H4 (cell line): ENCODE measurements around the gene OR52E8. TPM values are rescaled to one million over a fixed set of nuclear protein-coding genes. Genes with fewer than 3 reads are reported as not detected.

Experiments used
- DNase-seq: peaks from one replicate; pipeline ENCODE4 v3.0.0-alpha.2; 2015; ENCODE audit warnings: low spot score
- total RNA-seq: library from RNA; depleted of rRNA; stranded (reverse); fragments of >200 nt; shearing (Covaris generic); gene quantifications from 2 replicates; pipeline ENCODE4 v1.2.3, GENCODE V29; 2014; rRNA removed

OR52E8 gene
- total RNA-seq: not detected in 2 replicates

- no peak for DNase-seq
Observed at GRCh38 chr11:5857590-5857989, at the start of gene OR52E8. TSS of gene OR52E8 (minus strand) at chr11:5857690. CDS start at chr11:5857690, 0 bp downstream.

- DNase-seq: no peak
Observed at GRCh38 chr11:5899534-5899933, 42.0 kb upstream of the OR52E8 start.

GRCh38 chr11:5892908-5893307, 35.4 kb upstream of the OR52E8 start, which contains the start of gene OR52E5:
TSS of gene OR52E5 (plus strand) at chr11:5893208. CDS start at chr11:5900777, 7,569 bp downstream.
- DNase-seq: no peak

- peak; percentile 25 for DNase-seq
Observed at GRCh38 chr11:5891216-5891800, 33.8 kb upstream of the OR52E8 start.

GRCh38 chr11:5887661-5888060, 30.2 kb upstream of the OR52E8 start:
- DNase-seq: no peak

GRCh38 chr11:5887172-5887571, 29.7 kb upstream of the OR52E8 start:
- no peak for DNase-seq

GRCh38 chr11:5881756-5882155, 24.3 kb upstream of the OR52E8 start:
- DNase-seq: no peak

GRCh38 chr11:5880329-5880728, 22.8 kb upstream of the OR52E8 start, which contains the start of gene OR52E4:
TSS of gene OR52E4 (plus strand) at chr11:5880629. CDS start at chr11:5884293, 3,664 bp downstream.
- DNase-seq: no peak

- DNase-seq: no peak
Observed at GRCh38 chr11:5878564-5878963, 21.1 kb upstream of the OR52E8 start.

GRCh38 chr11:5865826-5866225, 8.3 kb upstream of the OR52E8 start:
- no peak for DNase-seq

- no peak for DNase-seq
Observed at GRCh38 chr11:5851002-5851401, 6.5 kb downstream of the OR52E8 start.

- no peak for DNase-seq
Observed at GRCh38 chr11:5847711-5848110, 9.8 kb downstream of the OR52E8 start.

- no peak for DNase-seq
Observed at GRCh38 chr11:5846701-5847100, 10.8 kb downstream of the OR52E8 start.

GRCh38 chr11:5841797-5842196, 15.7 kb downstream of the OR52E8 start, which contains the start of gene OR52E6:
TSS of gene OR52E6 (minus strand) at chr11:5841897. CDS start at chr11:5841897, 0 bp downstream.
- DNase-seq: no peak

- no peak for DNase-seq
Observed at GRCh38 chr11:5837695-5838094, 19.8 kb downstream of the OR52E8 start.

- DNase-seq: no peak
Observed at GRCh38 chr11:5833446-5833845, 24.0 kb downstream of the OR52E8 start.

GRCh38 chr11:5831196-5831829, 26.2 kb downstream of the OR52E8 start:
- DNase-seq: peak; percentile 16

- no peak for DNase-seq
Observed at GRCh38 chr11:5818245-5818886, 39.1 kb downstream of the OR52E8 start.

GRCh38 chr11:5815534-5815933, 42.0 kb downstream of the OR52E8 start:
- DNase-seq: no peak

GRCh38 chr11:5809905-5810795, 47.3 kb downstream of the OR52E8 start:
- DNase-seq: no peak

GRCh38 chr11:5809122-5809519, 48.4 kb downstream of the OR52E8 start:
- DNase-seq: no peak
